CD4-positive, alpha-beta memory T cell (primary cell): ENCODE measurements around the gene RFT1. TPM values are rescaled to one million over a fixed set of nuclear protein-coding genes. Genes with fewer than 3 reads are reported as not detected.

Source experiments
- CTCF ChIA-PET: fragments of 350-600 bp; sonication (Branson Sonifier 250); formaldehyde crosslinking; loops from one replicate; lab custom pipeline; 2021; ENCODE audit warnings: inconsistent platforms; ENCODE audit not compliant: partially characterized antibody; lab: Charles Lee
- POLR2A ChIA-PET: fragments of 350-600 bp; sonication (Branson Sonifier 250); formaldehyde crosslinking; loops from one replicate; lab custom pipeline; 2021; ENCODE audit not compliant: partially characterized antibody; lab: Charles Lee
- DNase-seq, 5 donors: peaks; one replicate each; pipeline versions ENCODE4 v3.0.0 to v3.0.0-alpha.2; 2020 to 2022; ENCODE audit warnings: mixed read lengths in 1 of 5
- H3K27ac ChIP-seq: one replicate; pipeline ENCODE4 v1.7.0; 2013; ENCODE audit warnings: low read depth, low read length
- H3K27me3 ChIP-seq: 2 replicates; pipeline ENCODE4 v1.7.0; 2013; ENCODE audit warnings: mild to moderate bottlenecking, low read length, moderate library complexity; ENCODE audit not compliant: insufficient read depth
- H3K36me3 ChIP-seq: 2 replicates; pipeline ENCODE4 v1.7.0; 2013; ENCODE audit warnings: mild to moderate bottlenecking, low read length, moderate library complexity; ENCODE audit not compliant: insufficient read depth
- H3K4me1 ChIP-seq: 2 replicates; pipeline ENCODE4 v1.7.0; 2013; ENCODE audit warnings: mild to moderate bottlenecking, low read length, moderate library complexity; ENCODE audit not compliant: insufficient read depth
- H3K4me3 ChIP-seq, 2 donors: one replicate each; pipeline ENCODE4 v1.7.0; 2013; ENCODE audit warnings: low read length in 2 of 2, mild to moderate bottlenecking in 1 of 2
- H3K9me3 ChIP-seq, 2 donors: one replicate each; pipeline ENCODE4 v1.7.0; 2013; ENCODE audit warnings: low read length in 2 of 2, control low read depth in 1 of 2; ENCODE audit not compliant: control insufficient read depth in 1 of 2
- H3K27ac Mint-ChIP-seq, 7 donors: one replicate each; pipeline ENCODE4 v1.8.0; 2020 to 2021; ENCODE audit warnings: mixed read lengths in 7 of 7, mild to moderate bottlenecking in 6 of 7, inconsistent platforms in 3 of 7, moderate library complexity in 3 of 7
- H3K27me3 Mint-ChIP-seq, 2 donors: one replicate each; pipeline ENCODE4 v1.8.0; 2020 to 2021; ENCODE audit warnings: mixed read lengths in 2 of 2
- H3K36me3 Mint-ChIP-seq, 2 donors: one replicate each; pipeline ENCODE4 v1.8.0; 2020 to 2021; ENCODE audit warnings: mixed read lengths in 2 of 2, inconsistent platforms in 1 of 2, mild to moderate bottlenecking in 1 of 2
- H3K4me1 Mint-ChIP-seq, 4 donors: one replicate each; pipeline ENCODE4 v1.8.0; 2020 to 2021; ENCODE audit warnings: mixed read lengths in 4 of 4, mild to moderate bottlenecking in 1 of 4
- H3K4me3 Mint-ChIP-seq, 8 donors: one replicate each; pipeline ENCODE4 v1.8.0; 2020 to 2021; ENCODE audit warnings: mixed read lengths in 8 of 8, mild to moderate bottlenecking in 7 of 8, moderate library complexity in 6 of 8, inconsistent platforms in 3 of 8
- H3K9me3 Mint-ChIP-seq, 8 donors: one replicate each; pipeline ENCODE4 v1.8.0; 2020 to 2021; ENCODE audit warnings: mixed read lengths in 8 of 8, mild to moderate bottlenecking in 5 of 8, inconsistent platforms in 3 of 8, moderate library complexity in 1 of 8
- intact Hi-C: fragments of 100-400 bp; cut with micrococcal nuclease; formaldehyde crosslinking; loops from one replicate; pipeline ENCODE4 v1.15.1; 2023
- polyA plus RNA-seq, 2 donors: library from polyadenylated mRNA; unstranded; fragments of 300-500 nt; fragmentation: Illumina TruSeq; gene quantifications; one replicate each; pipeline ENCODE4 v1.2.3, GENCODE V29; 2021
- total RNA-seq, 2 experiments: library from RNA; stranded (reverse); gene quantifications; one replicate each; pipeline ENCODE4 v1.2.3, GENCODE V29; 2021

The RFT1 gene
- total and polyA plus RNA-seq, 4 experiments from 2014 or later, result 21.2 to 28.4 (median 24.6) TPM

DNA sequence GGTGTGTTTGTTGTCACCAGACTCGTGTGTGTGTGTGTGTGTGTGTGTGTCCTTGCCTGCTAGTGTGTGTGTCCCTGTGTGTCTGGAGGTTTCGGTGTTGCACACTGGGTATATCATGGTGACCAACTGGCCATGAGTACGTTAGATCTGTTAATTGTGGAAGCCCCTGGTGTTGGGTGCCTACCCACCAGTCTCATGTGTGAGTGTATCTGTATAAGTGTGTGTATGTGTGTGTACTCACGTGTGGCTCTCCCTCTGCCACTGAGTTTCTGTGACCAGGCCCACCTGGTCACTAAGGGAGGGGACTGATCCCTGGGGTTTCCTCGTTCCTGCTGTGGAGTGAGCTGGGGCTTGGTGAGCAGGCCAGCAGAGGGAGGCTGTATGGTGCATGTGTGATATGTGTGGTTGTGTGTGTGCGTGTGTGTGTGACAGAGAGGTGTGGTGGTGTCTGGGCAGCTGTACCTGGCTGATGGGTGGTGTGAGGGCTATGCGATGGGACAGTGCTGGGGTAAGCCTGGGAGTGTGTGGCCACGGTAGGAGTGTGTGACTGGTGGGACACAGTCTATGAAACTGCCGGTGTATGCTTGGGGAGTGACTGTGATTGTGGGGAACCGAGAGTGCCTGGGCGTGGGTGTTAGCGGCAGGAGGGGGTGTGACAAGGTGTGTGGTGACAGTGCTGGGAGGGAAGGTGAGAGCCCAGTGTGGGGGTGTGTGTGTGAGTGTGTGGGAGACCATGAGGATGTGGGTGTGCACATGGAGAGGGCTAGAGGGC is 32.6 kb upstream of the RFT1 start:
- CTCF ChIA-PET, result interaction anchor here (1.2 kb wide), 1 partner anchor 48 kb away, joined by 3 read pairs; no protein-coding TSS in a partner anchor
- peaks cover 2% of the 10 kb centered on the region for H3K36me3 ChIP-seq
- Mint-ChIP-seq H3K9me3 (no peaks in the 10 kb centered on the region), H3K27me3 (peaks cover 0 to 3% of the 10 kb centered on the region in 2 donors), H3K4me1 (peaks cover 24 to 45% (median 33%) of the 10 kb centered on the region in 4 donors), H3K4me3 (peak overlapping the region; percentile 86 to 94 (median 90)), H3K36me3 (peaks cover 0 to 9% of the 10 kb centered on the region in 2 donors), H3K27ac (peak overlapping the region; percentile 84 to 97 (median 91))
- peak; percentile 53 to 80 (median 58) for DNase-seq
- peak overlapping the region in 1 of 2 donors; percentile 70 for H3K4me3 ChIP-seq
- H3K27me3 ChIP-seq, result no peaks in the 10 kb centered on the region
- intact Hi-C loops, result loop anchor here (1.0 to 5.0 kb wide), 3 partner anchors 33 to 94 kb away; partner anchors contain the start of genes RFT1 and TKT
- H3K4me1 ChIP-seq, result peaks cover 34% of the 10 kb centered on the region
- peak overlapping the region; percentile 72 for H3K27ac ChIP-seq
- POLR2A ChIA-PET, result interaction anchor here (1.0 to 1.3 kb wide), 2 partner anchors 61 to 117 kb away, joined by 3 read pairs; partner anchors contain the start of gene SFMBT1
- no peaks in the 10 kb centered on the region for H3K9me3 ChIP-seq

GRCh38 chr3:53161820-53162671 is 31.8 kb upstream of the RFT1 start:
- Histone ChIP-seq H3K4me1 (peaks cover 34% of the 10 kb centered on the region), H3K4me3 (peak overlapping the region in 1 of 2 donors; percentile 70), H3K9me3 (no peaks in the 10 kb centered on the region), H3K27ac (peak overlapping the region; percentile 72), H3K36me3 (peaks cover 2% of the 10 kb centered on the region), H3K27me3 (no peaks in the 10 kb centered on the region)
- H3K27ac Mint-ChIP-seq, result peak overlapping the region; percentile 84 to 97 (median 91)
- peaks cover 0 to 9% of the 10 kb centered on the region in 2 donors for H3K36me3 Mint-ChIP-seq
- peaks cover 22 to 38% (median 28%) of the 10 kb centered on the region in 4 donors for H3K4me1 Mint-ChIP-seq
- H3K27me3 Mint-ChIP-seq, result peaks cover 0 to 3% of the 10 kb centered on the region in 2 donors
- ChIA-PET CTCF (no interaction called here), POLR2A (interaction anchor here (1.0 kb wide), 1 partner anchor 117 kb away, joined by 3 read pairs; the partner anchor contains the start of gene SFMBT1)
- intact Hi-C loops, result loop anchor here (2.0 to 5.0 kb wide), 2 partner anchors 35 to 95 kb away; partner anchors contain the start of gene TKT
- peak overlapping the region; percentile 89 to 94 (median 90) for H3K4me3 Mint-ChIP-seq
- H3K9me3 Mint-ChIP-seq, result no peaks in the 10 kb centered on the region
- DNase-seq, result peak; percentile 31 to 78 (median 36)

- Histone ChIP-seq H3K27me3 (no peaks in the 10 kb centered on the region), H3K36me3 (peaks cover 2% of the 10 kb centered on the region), H3K9me3 (no peaks in the 10 kb centered on the region), H3K27ac (peak overlapping the region; percentile 72), H3K4me1 (peaks cover 29% of the 10 kb centered on the region), H3K4me3 (peak overlapping the region; percentile 52 to 70)
- ChIA-PET CTCF (interaction anchor here (1.4 to 1.9 kb wide), 4 partner anchors 27 to 47 kb away, joined by 5 to 12 read pairs (median 6); no protein-coding TSS in a partner anchor), POLR2A (interaction anchor here (1.0 to 3.2 kb wide), 2 partner anchors 9 to 30 kb away, joined by 4 to 22 read pairs; partner anchors contain the start of gene RFT1)
- Mint-ChIP-seq H3K27me3 (peaks cover 0 to 3% of the 10 kb centered on the region in 2 donors), H3K27ac (peak overlapping the region; percentile 80 to 91 (median 84)), H3K4me1 (peaks cover 21 to 38% (median 26%) of the 10 kb centered on the region in 4 donors), H3K9me3 (no peaks in the 10 kb centered on the region), H3K36me3 (peaks cover 0 to 9% of the 10 kb centered on the region in 2 donors), H3K4me3 (peak overlapping the region; percentile 84 to 94 (median 88))
- DNase-seq, result no peak
- intact Hi-C loops, result loop anchor here (5.0 kb wide), 1 partner anchor 36 kb away; no protein-coding TSS in a partner anchor
Observed at GRCh38 chr3:53161450-53161819, 31.2 kb upstream of the RFT1 start.

- intact Hi-C loops, result loop anchor here (5.0 kb wide), 1 partner anchor 36 kb away; no protein-coding TSS in a partner anchor
- Mint-ChIP-seq H3K27ac (peak within 1 kb of the TSS; percentile 84 to 97 (median 93)), H3K4me1 (peaks cover 18 to 38% (median 23%) of the 10 kb centered on the region in 4 donors), H3K9me3 (no peaks in the 10 kb centered on the region), H3K4me3 (peak within 1 kb of the TSS; percentile 89 to 94 (median 91)), H3K36me3 (peaks cover 0 to 9% of the 10 kb centered on the region in 2 donors), H3K27me3 (peaks cover 0 to 3% of the 10 kb centered on the region in 2 donors)
- ChIA-PET POLR2A (interaction anchor here (1.0 to 3.2 kb wide), 3 partner anchors 9 to 30 kb away, joined by 3 to 22 read pairs (median 4); partner anchors contain the start of gene RFT1), CTCF (interaction anchor here (1.4 to 1.9 kb wide), 4 partner anchors 27 to 47 kb away, joined by 5 to 12 read pairs (median 6); no protein-coding TSS in a partner anchor)
- Histone ChIP-seq H3K4me1 (peaks cover 24% of the 10 kb centered on the region), H3K27ac (peak within 1 kb of the TSS; percentile 72), H3K9me3 (no peaks in the 10 kb centered on the region), H3K36me3 (no peaks in the 10 kb centered on the region), H3K4me3 (peak within 1 kb of the TSS; percentile 52 to 73), H3K27me3 (no peaks in the 10 kb centered on the region)
- peak; percentile 75 to 82 (median 78) for DNase-seq
Observed at GRCh38 chr3:53160660-53161449, 30.6 kb upstream of the RFT1 start, which contains the start of gene PRKCD. Gene PRKCD, plus strand, starts transcription at chr3:53161209. Its CDS starts 17,214 bp downstream, at chr3:53178423.

GRCh38 chr3:53160061-53160659 is 29.9 kb upstream of the RFT1 start:
- Mint-ChIP-seq H3K36me3 (peaks cover 0 to 9% of the 10 kb centered on the region in 2 donors), H3K27me3 (peaks cover 0 to 7% of the 10 kb centered on the region in 2 donors), H3K4me3 (peak overlapping the region; percentile 82 to 91 (median 88)), H3K9me3 (no peaks in the 10 kb centered on the region), H3K4me1 (peaks cover 18 to 38% (median 23%) of the 10 kb centered on the region in 4 donors), H3K27ac (peak overlapping the region; percentile 84 to 95 (median 92))
- Histone ChIP-seq H3K27ac (peak overlapping the region; percentile 68), H3K27me3 (peaks cover 1% of the 10 kb centered on the region), H3K9me3 (no peaks in the 10 kb centered on the region), H3K36me3 (no peaks in the 10 kb centered on the region), H3K4me3 (peak overlapping the region; percentile 52 to 73), H3K4me1 (peaks cover 24% of the 10 kb centered on the region)
- ChIA-PET CTCF (interaction anchor here (1.4 to 1.9 kb wide), 4 partner anchors 26 to 46 kb away, joined by 5 to 12 read pairs (median 6); no protein-coding TSS in a partner anchor), POLR2A (interaction anchor here (1.0 to 3.2 kb wide), 3 partner anchors 10 to 29 kb away, joined by 3 to 22 read pairs (median 4); partner anchors contain the start of gene RFT1)
- DNase-seq, result no peak
- intact Hi-C loops, result loop anchor here (5.0 kb wide), 1 partner anchor 37 kb away; no protein-coding TSS in a partner anchor
